A549 (cell line): ENCODE data around the gene ERO1B. TPM values are rescaled to one million over a fixed set of nuclear protein-coding genes. Genes with fewer than 3 reads are reported as not detected.

Experiments
- ATAC-seq, 2 experiments: fragments of 200-7000 bp in 1 of 2; fragments of >200 bp in 1 of 2; cut with Nextera tagmentation in 1 of 2; cut with Tn5 transposase in 1 of 2; 3 replicates each; pipeline versions ENCODE4 v1.8.0 to v1.9.1; 2018 to 2020; ENCODE audit warnings: mild to moderate bottlenecking in 1 of 2, moderate library complexity in 1 of 2
- CTCF ChIA-PET: fragments of 300-600 bp; sonication (Branson Sonifier 250); formaldehyde crosslinking; extraction: SDS; loops from one replicate; lab custom pipeline; 2021; ENCODE audit warnings: antibody characterized with exemption, inconsistent platforms; lab: Yijun Ruan, JAX
- POLR2A ChIA-PET: fragments of 350-600 bp; formaldehyde crosslinking; extraction: SDS; loops from one replicate; lab custom pipeline; 2021; ENCODE audit warnings: antibody characterized with exemption, inconsistent platforms; lab: Yijun Ruan, JAX
- DNase-seq, 2 experiments: peaks; one replicate each; pipeline versions ENCODE4 v3.0.0 to v3.0.0-alpha.2; 2011 to 2016; ENCODE audit warnings: low read depth in 1 of 2, low spot score in 1 of 2
- FAIRE-seq: peaks from 2 replicates; lab custom pipeline; 2011; peaks lifted over from hg19 to GRCh38; lab: Jason Lieb, UNC
- H3K27ac ChIP-seq, 2 experiments: fragments of >200 bp; sonication (Bioruptor Twin); formaldehyde crosslinking; 3 replicates each; pipeline ENCODE4 v1.5.1; 2016 to 2017
- H3K4me1 ChIP-seq: fragments of >200 bp; sonication (Bioruptor Twin); formaldehyde crosslinking; 3 replicates; pipeline ENCODE4 v1.6.1; 2016
- H3K4me2 ChIP-seq: fragments of >200 bp; sonication (Bioruptor Twin); formaldehyde crosslinking; 3 replicates; pipeline ENCODE4 v1.6.1; 2016
- H3K4me3 ChIP-seq: fragments of >200 bp; sonication (Bioruptor Twin); formaldehyde crosslinking; 3 replicates; pipeline ENCODE4 v1.5.1; 2016
- H3K9me3 ChIP-seq: fragments of >200 bp; sonication (Bioruptor Twin); formaldehyde crosslinking; 3 replicates; pipeline ENCODE4 v1.6.1; 2016
- BCL3 ChIP-seq: fragments of >200 bp; sonication (Bioruptor Twin); formaldehyde crosslinking; IDR thresholded peaks from 3 replicates; pipeline ENCODE4 v1.6.1; 2016
- CBX8 ChIP-seq: fragments of 200-600 bp; sonication (generic); IDR thresholded peaks from 2 replicates; pipeline ENCODE4 v1.6.1; 2016
- CHD2 ChIP-seq: fragments of 150-350 bp; IDR thresholded peaks from 2 replicates; pipeline ENCODE4 v1.6.1; 2014; ENCODE audit warnings: low read length; ENCODE audit not compliant: partially characterized antibody
- CHD4 ChIP-seq: fragments of 200-600 bp; sonication (generic); IDR thresholded peaks from 2 replicates; pipeline ENCODE4 v1.6.1; 2016; ENCODE audit warnings: antibody characterized with exemption, mild to moderate bottlenecking, borderline replicate concordance
- CTCF ChIP-seq: fragments of >200 bp; sonication (Bioruptor Twin); formaldehyde crosslinking; IDR thresholded peaks from 3 replicates; pipeline ENCODE4 v1.5.1; 2016
- E2F6 ChIP-seq: IDR thresholded peaks from 2 replicates; pipeline ENCODE4 v1.6.1; 2012; ENCODE audit warnings: low read depth, borderline replicate concordance
- EHMT2 ChIP-seq: fragments of 200-600 bp; sonication (generic); IDR thresholded peaks from 2 replicates; pipeline ENCODE4 v1.6.1; 2016; ENCODE audit warnings: antibody characterized with exemption, low read depth, mild to moderate bottlenecking, moderate library complexity
- EP300 ChIP-seq, 2 experiments: fragments of >200 bp; sonication (Bioruptor Twin); formaldehyde crosslinking; IDR thresholded peaks; 2 replicates in 1 of 2; 3 replicates in 1 of 2; pipeline ENCODE4 v1.6.1; 2016 to 2017
- ESRRA ChIP-seq: fragments of 150-350 bp; IDR thresholded peaks from 2 replicates; pipeline ENCODE4 v1.6.1; 2014; ENCODE audit warnings: mild to moderate bottlenecking, low read length, borderline replicate concordance
- FOSB ChIP-seq: fragments of 250-450 bp; sonication (Bioruptor Pico); IDR thresholded peaks from 2 replicates; pipeline ENCODE4 v1.5.0; 2020; ENCODE audit warnings: mild to moderate bottlenecking, moderate library complexity
- HDAC2 ChIP-seq: fragments of 200-600 bp; sonication (generic); IDR thresholded peaks from 2 replicates; pipeline ENCODE4 v1.6.1; 2016
- HEYL ChIP-seq: fragments of 250-450 bp; sonication (Bioruptor Pico); IDR thresholded peaks from 2 replicates; pipeline ENCODE4 v1.8.0; 2021; ENCODE audit warnings: mild to moderate bottlenecking, moderate library complexity
- HOXA7 ChIP-seq: fragments of 250-450 bp; sonication (Bioruptor Pico); IDR thresholded peaks from 2 replicates; pipeline ENCODE4 v1.5.0; 2020; ENCODE audit warnings: mild to moderate bottlenecking, moderate library complexity
- HOXB13 ChIP-seq: fragments of 250-450 bp; sonication (Bioruptor Pico); IDR thresholded peaks from 2 replicates; pipeline ENCODE4 v1.5.0; 2020; ENCODE audit warnings: low read depth, mild to moderate bottlenecking, moderate library complexity
- JUN ChIP-seq, 2 experiments: fragments of >200 bp; sonication (Bioruptor Twin); formaldehyde crosslinking; IDR thresholded peaks; 2 replicates in 1 of 2; 3 replicates in 1 of 2; pipeline ENCODE4 v1.6.1; 2016 to 2017
- KDM1A ChIP-seq: fragments of 200-600 bp; sonication (generic); IDR thresholded peaks from 2 replicates; pipeline ENCODE4 v1.6.1; 2016; ENCODE audit warnings: low read depth, mild to moderate bottlenecking
- MAZ ChIP-seq: fragments of 150-350 bp; IDR thresholded peaks from 2 replicates; pipeline ENCODE4 v1.6.1; 2014; ENCODE audit warnings: antibody characterized with exemption, low read depth, low read length, borderline replicate concordance
- NR3C1 ChIP-seq: fragments of >200 bp; sonication (Bioruptor Twin); formaldehyde crosslinking; IDR thresholded peaks from 3 replicates; pipeline ENCODE4 v1.6.1; 2017
- POLR2A ChIP-seq: IDR thresholded peaks from 2 replicates; pipeline ENCODE4 v1.6.1; 2012; ENCODE audit warnings: mild to moderate bottlenecking, low read length
- RAD21 ChIP-seq, 2 experiments: fragments of >200 bp in 1 of 2; sonication (Bioruptor Twin) in 1 of 2; formaldehyde crosslinking in 1 of 2; IDR thresholded peaks in 1 of 2; conservative IDR thresholded peaks in 1 of 2; 2 replicates in 1 of 2; 3 replicates in 1 of 2; pipeline ENCODE4 v1.6.1; 2012 to 2018; ENCODE audit warnings: inconsistent platforms in 1 of 2
- RARB ChIP-seq: fragments of 250-450 bp; sonication (Bioruptor Pico); IDR thresholded peaks from 2 replicates; pipeline ENCODE4 v1.8.0; 2021; ENCODE audit warnings: mild to moderate bottlenecking, moderate library complexity
- RFX5 ChIP-seq: fragments of 450-650 bp; IDR thresholded peaks from 2 replicates; pipeline ENCODE4 v1.7.1; 2014; ENCODE audit warnings: antibody characterized with exemption, mild to moderate bottlenecking, moderate library complexity
- SREBF2 ChIP-seq: fragments of 450-650 bp; IDR thresholded peaks from 2 replicates; pipeline ENCODE4 v1.6.1; 2014; ENCODE audit warnings: mild to moderate bottlenecking, moderate library complexity
- ZC3H11A ChIP-seq: fragments of 450-650 bp; IDR thresholded peaks from 2 replicates; pipeline ENCODE4 v1.6.1; 2014; ENCODE audit warnings: antibody characterized with exemption, mild to moderate bottlenecking
- ZFP36 ChIP-seq: fragments of 450-650 bp; IDR thresholded peaks from 2 replicates; pipeline ENCODE4 v1.6.1; 2014; ENCODE audit warnings: borderline replicate concordance; ENCODE audit not compliant: partially characterized antibody
- ZNF302 ChIP-seq: fragments of 250-450 bp; sonication (Bioruptor Pico); IDR thresholded peaks from 2 replicates; pipeline ENCODE4 v1.9.0; 2021; ENCODE audit warnings: inconsistent platforms, mild to moderate bottlenecking, moderate library complexity
- ZSCAN20 ChIP-seq: fragments of 250-450 bp; sonication (Bioruptor Pico); IDR thresholded peaks from 2 replicates; pipeline ENCODE4 v1.8.0; 2022; ENCODE audit warnings: mild to moderate bottlenecking, moderate library complexity
- WGBS: methylation state at CpG from one replicate; pipeline ENCODE4 v1.1.6; 2017; ENCODE audit errors: missing lambda C conversion rate; 5-methylcytosine and 5-hydroxymethylcytosine counted together
- polyA plus RNA-seq, 4 experiments: library from polyadenylated mRNA; depleted of rRNA in 3 of 4; stranded (reverse); fragments of >200 nt; fragmentation: RNase III in 1 of 4; extraction: RNeasy Plus Mini Kit Qiagen cat#74134 plus additional on column Dnase treatment in 1 of 4; gene quantifications; 2 replicates in 3 of 4; 3 replicates in 1 of 4; pipeline ENCODE4 v1.2.3, GENCODE V29; 2011 to 2017
- TF ChIP-seq, protein P1 (sequence below): IDR thresholded peaks from 2 replicates; pipeline ENCODE4 v1.6.1; 2012
- TF ChIP-seq, protein P2 (sequence below): fragments of 150-350 bp; IDR thresholded peaks from 2 replicates; pipeline ENCODE4 v1.6.1; 2014; ENCODE audit warnings: low read depth, mild to moderate bottlenecking, low read length

The ERO1B gene
- polyA plus RNA-seq, 2 of the 4 experiments (the other 2 are of a cell fraction): 3.2 to 9.8 TPM

DNA sequence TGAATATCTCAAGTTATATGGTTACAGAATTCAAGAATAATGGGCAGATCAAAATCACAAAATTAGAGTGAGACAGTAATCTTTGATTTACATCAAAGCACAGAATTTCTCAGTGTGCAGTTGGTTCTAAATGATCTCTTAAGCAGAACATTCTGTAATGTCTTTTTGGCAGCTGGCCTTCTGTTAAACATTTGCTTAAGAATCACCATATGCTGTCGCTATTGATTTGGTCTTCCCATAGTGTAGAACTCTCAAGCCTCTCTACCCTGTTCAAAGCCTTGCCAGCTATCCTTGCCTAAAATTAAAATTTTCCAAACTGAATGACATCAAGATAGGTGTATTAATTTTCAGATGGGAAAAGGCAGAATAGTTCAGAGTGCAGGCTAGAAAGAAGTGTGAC, 38.9 kb upstream of the ERO1B start:
- Histone ChIP-seq H3K9me3 (peaks cover 15% of the 10 kb centered on the region; the same call in 1 of the 3 replicates), H3K27ac (no peak overlapping the region), H3K4me1 (no peaks in the 10 kb centered on the region), H3K4me2 (no peak overlapping the region), H3K4me3 (no peak overlapping the region)
- CTCF ChIA-PET: no interaction called here
- WGBS: 28% methylated on average over 1 of the region's 1 CpG
- POLR2A ChIA-PET: no interaction called here
- TF ChIP-seq RAD21 (conservative IDR thresholded peaks at IDR 0.05 in 1 of 2, IDR thresholded peaks at IDR 0.05 in 1 of 2) (no peak), BCL3 (no peak), ESRRA (no peak), RFX5 (no peak), HEYL (CRISPR knock-in tag) (no peak), KDM1A (no peak), JUN (IDR thresholded peaks at IDR 0.05) (no peak), E2F6 (no peak)
- FAIRE-seq (no peak), ATAC-seq (no peak), DNase-seq (no peak)

GRCh38 chr1:236320214-236320613, 38.5 kb upstream of the ERO1B start:
- H3K9me3 ChIP-seq: peaks cover 15% of the 10 kb centered on the region; the same call in 1 of the 3 replicates
- FAIRE-seq: no peak
- TF ChIP-seq CTCF (no peak), CBX8 (no peak), ZFP36 (no peak), NR3C1 (no peak)
- no peak overlapping the region for H3K4me2 ChIP-seq
- ChIA-PET CTCF (no interaction called here), POLR2A (no interaction called here)
- ATAC-seq: no peak
- 37% methylated on average over 1 of the region's 1 CpG for WGBS
- H3K27ac ChIP-seq: no peak overlapping the region
- H3K4me3 ChIP-seq: no peak overlapping the region
- no peak for DNase-seq
- no peaks in the 10 kb centered on the region for H3K4me1 ChIP-seq

DNA sequence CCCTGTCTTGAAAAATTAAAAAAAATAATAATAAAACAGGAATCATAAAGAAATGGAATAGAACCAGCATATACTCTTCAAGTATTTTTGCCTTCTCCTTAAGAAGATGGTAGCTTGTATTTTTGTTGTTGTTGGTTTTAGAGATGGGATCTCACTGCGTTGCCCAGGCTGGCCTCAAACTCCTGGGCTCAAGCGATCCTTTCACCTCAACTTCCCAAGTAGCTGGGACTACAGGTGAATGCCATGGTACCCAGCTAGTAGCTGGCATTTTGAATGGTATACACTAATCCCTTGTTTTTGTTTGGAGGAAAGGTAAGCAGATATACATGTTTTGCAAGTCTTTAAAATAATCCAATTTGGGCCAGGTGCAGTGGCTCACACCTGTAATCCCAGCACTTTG, 34.7 kb upstream of the ERO1B start:
- ChIA-PET CTCF (interaction anchor here (0.7 to 1.4 kb wide), 3 partner anchors 10 to 214 kb away, joined by 3 read pairs; no protein-coding TSS in a partner anchor), POLR2A (no interaction called here)
- 49% methylated on average over 2 of the region's 2 CpGs for WGBS
- Histone ChIP-seq H3K4me2 (no peak overlapping the region), H3K4me3 (no peak overlapping the region), H3K4me1 (no peaks in the 10 kb centered on the region), H3K9me3 (no peaks in the 10 kb centered on the region), H3K27ac (no peak overlapping the region)
- no peak for ATAC-seq
- DNase-seq: no peak
- TF ChIP-seq HDAC2 (no peak), EHMT2 (no peak), NR3C1 (no peak), FOSB (CRISPR knock-in tag) (no peak), SREBF2 (no peak), POLR2A (no peak), ZFP36 (no peak), CHD2 (no peak)
- no peak for FAIRE-seq

- no peak overlapping the region for H3K27ac ChIP-seq
- H3K4me1 ChIP-seq: no peaks in the 10 kb centered on the region
- 76% methylated on average over 2 of the region's 2 CpGs for WGBS
- POLR2A ChIA-PET: no interaction called here
- CTCF ChIA-PET: interaction anchor here (1.4 kb wide), 1 partner anchor 10 kb away, joined by 3 read pairs; no protein-coding TSS in a partner anchor
- FAIRE-seq (peak; percentile 28), ATAC-seq (no peak), DNase-seq (no peak)
- no peak overlapping the region for H3K4me2 ChIP-seq
- no peak overlapping the region for H3K4me3 ChIP-seq
- no peaks in the 10 kb centered on the region for H3K9me3 ChIP-seq
- TF ChIP-seq, protein P1, sequence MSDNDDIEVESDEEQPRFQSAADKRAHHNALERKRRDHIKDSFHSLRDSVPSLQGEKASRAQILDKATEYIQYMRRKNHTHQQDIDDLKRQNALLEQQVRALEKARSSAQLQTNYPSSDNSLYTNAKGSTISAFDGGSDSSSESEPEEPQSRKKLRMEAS: no peak
- TF ChIP-seq MAZ (no peak), HOXA7 (no peak), HOXB13 (no peak), CHD4 (no peak), ZC3H11A (no peak), HEYL (CRISPR knock-in tag) (no peak), ZSCAN20 (CRISPR knock-in tag) (no peak), RARB (CRISPR knock-in tag) (no peak), SREBF2 (no peak), JUN (IDR thresholded peaks at IDR 0.05) (no peak), ZNF302 (CRISPR knock-in tag) (no peak), EP300 (IDR thresholded peaks at IDR 0.05) (no peak), HDAC2 (no peak)
- TF ChIP-seq, protein P2, sequence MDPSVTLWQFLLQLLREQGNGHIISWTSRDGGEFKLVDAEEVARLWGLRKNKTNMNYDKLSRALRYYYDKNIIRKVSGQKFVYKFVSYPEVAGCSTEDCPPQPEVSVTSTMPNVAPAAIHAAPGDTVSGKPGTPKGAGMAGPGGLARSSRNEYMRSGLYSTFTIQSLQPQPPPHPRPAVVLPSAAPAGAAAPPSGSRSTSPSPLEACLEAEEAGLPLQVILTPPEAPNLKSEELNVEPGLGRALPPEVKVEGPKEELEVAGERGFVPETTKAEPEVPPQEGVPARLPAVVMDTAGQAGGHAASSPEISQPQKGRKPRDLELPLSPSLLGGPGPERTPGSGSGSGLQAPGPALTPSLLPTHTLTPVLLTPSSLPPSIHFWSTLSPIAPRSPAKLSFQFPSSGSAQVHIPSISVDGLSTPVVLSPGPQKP: no peak
These were observed 33.8 kb upstream of the ERO1B start for GRCh38 chr1:236315518-236315917.
